ENCODE measurements around the gene SFXN3.

DNA sequence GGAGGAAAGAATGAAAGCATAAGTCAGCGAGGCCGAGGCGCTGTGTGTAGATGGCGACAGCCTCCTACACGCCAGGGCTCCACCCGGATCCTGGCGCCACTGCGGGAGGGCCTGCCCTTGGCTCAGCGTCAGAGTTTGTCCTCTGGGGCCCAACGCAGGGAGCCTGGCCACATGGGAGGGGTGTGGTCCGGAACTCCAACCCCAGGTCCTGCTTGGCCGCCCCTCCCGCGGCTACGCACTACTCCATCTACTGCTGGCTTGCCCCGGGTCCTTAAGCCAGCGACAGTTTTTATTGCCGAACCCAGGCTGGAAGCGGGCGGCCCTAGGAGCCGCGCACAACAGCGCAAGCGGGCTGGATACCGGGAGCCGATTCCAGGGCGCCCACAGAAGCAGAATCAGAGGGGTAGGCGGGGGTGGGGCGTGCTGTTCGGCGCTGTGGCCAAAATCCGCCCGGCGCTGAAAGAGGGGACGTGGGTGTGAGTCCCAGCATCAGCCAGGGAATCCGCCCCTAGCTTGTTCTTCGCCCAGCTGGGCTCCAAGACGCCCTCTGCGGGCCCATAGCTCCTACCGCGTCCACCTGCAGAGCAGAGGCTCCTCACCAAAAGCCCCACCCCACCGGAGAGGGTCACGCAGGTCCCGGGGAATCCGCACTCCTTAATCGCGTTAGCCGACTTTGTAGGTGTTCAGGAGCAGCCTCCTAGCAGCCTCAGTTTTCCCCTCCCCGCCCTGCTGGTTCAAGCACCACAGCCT, 35.3 kb downstream of the SFXN3 start:
- TF ChIP-seq, protein P1, sequence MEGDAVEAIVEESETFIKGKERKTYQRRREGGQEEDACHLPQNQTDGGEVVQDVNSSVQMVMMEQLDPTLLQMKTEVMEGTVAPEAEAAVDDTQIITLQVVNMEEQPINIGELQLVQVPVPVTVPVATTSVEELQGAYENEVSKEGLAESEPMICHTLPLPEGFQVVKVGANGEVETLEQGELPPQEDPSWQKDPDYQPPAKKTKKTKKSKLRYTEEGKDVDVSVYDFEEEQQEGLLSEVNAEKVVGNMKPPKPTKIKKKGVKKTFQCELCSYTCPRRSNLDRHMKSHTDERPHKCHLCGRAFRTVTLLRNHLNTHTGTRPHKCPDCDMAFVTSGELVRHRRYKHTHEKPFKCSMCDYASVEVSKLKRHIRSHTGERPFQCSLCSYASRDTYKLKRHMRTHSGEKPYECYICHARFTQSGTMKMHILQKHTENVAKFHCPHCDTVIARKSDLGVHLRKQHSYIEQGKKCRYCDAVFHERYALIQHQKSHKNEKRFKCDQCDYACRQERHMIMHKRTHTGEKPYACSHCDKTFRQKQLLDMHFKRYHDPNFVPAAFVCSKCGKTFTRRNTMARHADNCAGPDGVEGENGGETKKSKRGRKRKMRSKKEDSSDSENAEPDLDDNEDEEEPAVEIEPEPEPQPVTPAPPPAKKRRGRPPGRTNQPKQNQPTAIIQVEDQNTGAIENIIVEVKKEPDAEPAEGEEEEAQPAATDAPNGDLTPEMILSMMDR (IDR thresholded peaks at IDR 0.05) = no peak
- no peak for TF ChIP-seq POLR2A (IDR thresholded peaks at IDR 0.05)

All from lower leg skin (tissue), 3 donors.